ENCODE results near the gene KIF21B.

DNA sequence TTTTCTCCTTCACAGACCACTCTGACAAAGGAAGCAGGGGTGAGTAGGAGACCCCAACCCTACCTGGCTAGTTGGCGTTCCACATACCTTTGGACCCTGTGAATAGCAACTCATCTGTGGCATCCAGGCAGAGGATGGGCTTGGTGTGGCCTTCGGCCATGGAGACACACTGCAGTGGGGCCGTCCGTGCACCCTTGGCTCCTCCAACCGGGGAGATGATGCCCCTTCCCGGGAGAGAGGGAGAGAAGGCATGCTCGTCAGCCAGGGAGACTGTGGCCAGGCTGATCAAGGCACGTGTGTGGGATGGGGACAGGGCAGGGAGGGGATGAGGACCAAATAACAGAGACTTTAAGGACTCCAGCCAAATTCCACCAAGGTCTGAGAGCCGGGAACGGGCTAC, 42.6 kb downstream of the KIF21B start:
- TF ChIP-seq, protein P1, sequence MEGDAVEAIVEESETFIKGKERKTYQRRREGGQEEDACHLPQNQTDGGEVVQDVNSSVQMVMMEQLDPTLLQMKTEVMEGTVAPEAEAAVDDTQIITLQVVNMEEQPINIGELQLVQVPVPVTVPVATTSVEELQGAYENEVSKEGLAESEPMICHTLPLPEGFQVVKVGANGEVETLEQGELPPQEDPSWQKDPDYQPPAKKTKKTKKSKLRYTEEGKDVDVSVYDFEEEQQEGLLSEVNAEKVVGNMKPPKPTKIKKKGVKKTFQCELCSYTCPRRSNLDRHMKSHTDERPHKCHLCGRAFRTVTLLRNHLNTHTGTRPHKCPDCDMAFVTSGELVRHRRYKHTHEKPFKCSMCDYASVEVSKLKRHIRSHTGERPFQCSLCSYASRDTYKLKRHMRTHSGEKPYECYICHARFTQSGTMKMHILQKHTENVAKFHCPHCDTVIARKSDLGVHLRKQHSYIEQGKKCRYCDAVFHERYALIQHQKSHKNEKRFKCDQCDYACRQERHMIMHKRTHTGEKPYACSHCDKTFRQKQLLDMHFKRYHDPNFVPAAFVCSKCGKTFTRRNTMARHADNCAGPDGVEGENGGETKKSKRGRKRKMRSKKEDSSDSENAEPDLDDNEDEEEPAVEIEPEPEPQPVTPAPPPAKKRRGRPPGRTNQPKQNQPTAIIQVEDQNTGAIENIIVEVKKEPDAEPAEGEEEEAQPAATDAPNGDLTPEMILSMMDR (conservative IDR thresholded peaks at IDR 0.05): no peak
- no peak for TF ChIP-seq ZFX (IDR thresholded peaks at IDR 0.05)
